ENCODE measurements around the gene PCDHA5.
"Not testable (repeated sequence)": the region's sequence is repeated elsewhere in the genome, so short reads cannot be mapped to it uniquely, and the experiment has no call there.

The PCDHA5 gene

DNA sequence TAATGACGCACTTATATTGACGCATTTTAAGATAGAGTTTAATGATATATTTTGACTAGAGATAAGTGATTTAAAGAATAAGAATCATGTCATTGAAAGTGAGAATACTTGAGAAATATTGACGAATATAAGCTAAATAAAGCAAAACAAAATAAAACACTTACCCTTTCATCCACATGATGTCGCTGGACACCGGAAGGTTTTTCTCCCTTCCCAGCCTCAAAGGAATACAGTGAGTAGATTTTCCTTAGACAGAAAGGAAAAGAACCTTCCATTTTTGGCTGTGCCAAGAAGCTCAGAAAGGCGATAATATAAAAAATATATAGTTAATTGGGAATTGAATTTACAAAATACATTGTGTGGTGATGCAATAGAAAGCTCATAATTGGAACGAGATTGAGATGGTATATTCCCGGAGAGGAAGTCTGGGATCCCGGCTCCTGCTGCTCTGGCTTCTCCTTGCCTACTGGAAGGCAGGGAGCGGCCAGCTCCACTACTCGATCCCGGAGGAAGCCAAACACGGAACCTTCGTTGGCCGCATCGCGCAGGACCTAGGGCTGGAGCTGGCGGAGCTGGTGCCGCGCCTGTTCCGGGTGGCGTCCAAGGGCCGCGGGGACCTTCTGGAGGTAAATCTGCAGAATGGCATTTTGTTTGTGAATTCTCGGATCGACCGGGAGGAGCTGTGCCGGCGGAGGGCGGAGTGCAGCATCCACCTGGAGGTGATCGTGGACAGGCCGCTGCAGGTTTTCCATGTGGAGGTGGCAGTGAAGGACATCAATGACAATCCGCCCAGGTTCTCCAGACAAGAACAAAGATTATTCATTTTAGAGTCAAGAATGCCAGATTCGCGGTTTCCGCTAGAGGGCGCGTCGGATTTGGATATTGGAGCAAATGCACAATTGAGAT is at the start of gene PCDHA5:
TSS of gene PCDHA5 (plus strand) at position 239 of the 906 bp plus-strand sequence.
- DNase-seq: no peak

DNA sequence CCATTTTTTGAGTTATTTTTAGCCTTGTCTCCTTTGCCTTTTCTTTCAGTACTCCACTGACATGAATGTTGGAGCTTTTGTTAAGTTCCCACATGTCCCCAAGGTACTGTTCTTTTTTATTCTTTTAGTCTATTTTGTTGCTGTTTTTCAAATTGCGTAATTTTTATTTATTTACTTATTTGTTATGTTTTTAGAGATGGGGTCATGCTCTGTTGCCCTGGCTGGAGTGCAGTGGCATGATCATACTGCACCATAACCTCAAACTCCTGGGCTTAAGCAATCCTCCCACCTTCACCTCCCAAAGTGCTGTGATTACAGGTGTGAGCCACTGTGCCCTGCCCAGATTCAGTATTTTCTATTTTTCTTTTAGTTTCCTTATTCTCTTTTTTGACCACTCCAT is 40.9 kb upstream of the PCDHA5 start:
- DNase-seq: no peak

- peak; percentile 30 for DNase-seq
Observed at GRCh38 chr5:140785905-140786686, 35.3 kb upstream of the PCDHA5 start, which contains the start of gene PCDHA1. PCDHA1 (plus strand) TSS chr5:140786140.

DNA sequence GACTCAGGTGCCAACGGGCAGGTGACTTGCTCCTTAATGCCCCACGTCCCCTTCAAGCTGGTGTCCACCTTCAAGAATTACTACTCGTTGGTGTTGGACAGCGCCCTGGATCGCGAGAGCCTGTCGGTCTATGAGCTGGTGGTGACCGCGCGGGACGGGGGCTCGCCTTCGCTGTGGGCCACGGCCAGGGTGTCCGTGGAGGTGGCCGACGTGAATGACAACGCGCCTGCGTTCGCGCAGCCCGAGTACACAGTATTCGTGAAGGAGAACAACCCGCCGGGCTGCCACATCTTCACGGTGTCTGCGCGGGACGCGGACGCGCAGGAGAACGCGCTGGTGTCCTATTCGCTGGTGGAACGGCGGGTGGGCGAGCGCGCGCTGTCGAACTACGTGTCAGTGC is 34.0 kb upstream of the PCDHA5 start:
- not testable (repeated sequence) for DNase-seq

DNA sequence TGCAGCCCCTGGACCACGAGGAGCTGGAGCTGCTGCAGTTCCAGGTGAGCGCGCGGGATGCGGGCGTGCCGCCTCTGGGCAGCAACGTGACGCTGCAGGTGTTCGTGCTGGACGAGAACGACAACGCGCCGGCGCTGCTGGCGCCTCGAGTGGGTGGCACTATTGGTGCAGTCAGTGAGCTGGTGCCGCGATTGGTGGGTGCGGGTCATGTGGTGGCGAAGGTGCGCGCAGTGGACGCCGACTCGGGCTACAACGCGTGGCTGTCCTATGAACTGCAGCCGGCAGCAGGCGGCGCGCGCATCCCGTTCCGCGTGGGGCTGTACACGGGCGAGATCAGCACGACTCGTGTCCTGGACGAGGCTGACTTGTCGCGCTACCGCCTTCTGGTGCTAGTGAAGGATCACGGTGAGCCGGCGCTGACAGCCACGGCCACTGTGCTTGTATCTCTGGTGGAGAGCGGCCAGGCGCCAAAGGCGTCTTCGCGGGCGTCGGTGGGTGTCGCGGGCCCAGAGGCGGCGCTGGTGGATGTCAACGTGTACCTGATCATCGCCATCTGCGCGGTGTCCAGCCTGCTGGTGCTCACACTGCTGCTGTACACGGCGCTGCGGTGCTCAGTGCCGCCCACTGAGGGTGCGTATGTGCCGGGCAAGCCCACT is 33.4 kb upstream of the PCDHA5 start:
- DNase-seq: not testable (repeated sequence)

GRCh38 chr5:140791089-140791488 is 30.3 kb upstream of the PCDHA5 start:
- no peak for DNase-seq

- peak; percentile 70 for DNase-seq
Observed at GRCh38 chr5:140794595-140795258, 26.7 kb upstream of the PCDHA5 start, which contains the start of gene PCDHA2. PCDHA2 (plus strand) TSS chr5:140794852.

- peak; percentile 61 for DNase-seq
Observed at GRCh38 chr5:140795259-140795641, 26.2 kb upstream of the PCDHA5 start.

DNA sequence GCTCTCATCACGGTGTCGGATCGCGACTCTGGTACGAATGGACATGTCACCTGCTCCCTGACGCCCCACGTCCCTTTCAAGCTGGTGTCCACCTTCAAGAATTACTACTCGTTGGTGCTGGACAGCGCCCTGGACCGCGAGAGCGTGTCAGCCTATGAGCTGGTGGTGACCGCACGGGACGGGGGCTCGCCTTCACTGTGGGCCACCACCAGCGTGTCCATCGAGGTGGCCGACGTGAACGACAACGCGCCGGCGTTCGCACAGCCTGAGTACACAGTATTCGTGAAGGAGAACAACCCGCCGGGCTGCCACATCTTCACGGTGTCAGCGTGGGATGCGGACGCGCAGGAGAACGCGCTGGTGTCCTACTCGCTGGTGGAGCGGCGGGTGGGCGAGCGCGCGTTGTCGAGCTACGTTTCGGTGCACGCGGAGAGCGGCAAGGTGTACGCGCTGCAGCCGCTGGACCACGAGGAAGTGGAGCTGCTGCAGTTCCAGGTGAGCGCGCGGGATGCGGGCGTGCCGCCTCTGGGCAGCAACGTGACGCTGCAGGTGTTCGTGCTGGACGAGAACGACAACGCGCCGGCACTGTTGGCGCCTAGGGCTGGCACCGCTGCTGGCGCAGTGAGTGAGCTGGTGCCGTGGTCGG is 25.2 kb upstream of the PCDHA5 start:
- DNase-seq: not testable (repeated sequence)

DNA sequence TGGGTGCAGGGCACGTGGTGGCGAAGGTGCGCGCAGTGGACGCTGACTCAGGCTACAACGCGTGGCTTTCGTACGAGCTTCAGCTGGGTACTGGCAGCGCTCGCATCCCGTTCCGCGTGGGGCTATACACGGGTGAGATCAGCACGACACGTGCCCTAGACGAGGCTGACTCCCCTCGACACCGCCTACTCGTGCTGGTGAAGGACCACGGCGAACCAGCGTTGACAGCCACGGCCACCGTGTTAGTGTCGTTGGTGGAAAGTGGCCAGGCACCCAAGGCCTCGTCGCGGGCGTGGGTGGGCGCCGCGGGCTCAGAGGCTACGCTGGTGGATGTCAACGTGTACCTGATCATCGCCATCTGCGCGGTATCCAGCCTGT is 24.7 kb upstream of the PCDHA5 start:
- DNase-seq: no peak

DNA sequence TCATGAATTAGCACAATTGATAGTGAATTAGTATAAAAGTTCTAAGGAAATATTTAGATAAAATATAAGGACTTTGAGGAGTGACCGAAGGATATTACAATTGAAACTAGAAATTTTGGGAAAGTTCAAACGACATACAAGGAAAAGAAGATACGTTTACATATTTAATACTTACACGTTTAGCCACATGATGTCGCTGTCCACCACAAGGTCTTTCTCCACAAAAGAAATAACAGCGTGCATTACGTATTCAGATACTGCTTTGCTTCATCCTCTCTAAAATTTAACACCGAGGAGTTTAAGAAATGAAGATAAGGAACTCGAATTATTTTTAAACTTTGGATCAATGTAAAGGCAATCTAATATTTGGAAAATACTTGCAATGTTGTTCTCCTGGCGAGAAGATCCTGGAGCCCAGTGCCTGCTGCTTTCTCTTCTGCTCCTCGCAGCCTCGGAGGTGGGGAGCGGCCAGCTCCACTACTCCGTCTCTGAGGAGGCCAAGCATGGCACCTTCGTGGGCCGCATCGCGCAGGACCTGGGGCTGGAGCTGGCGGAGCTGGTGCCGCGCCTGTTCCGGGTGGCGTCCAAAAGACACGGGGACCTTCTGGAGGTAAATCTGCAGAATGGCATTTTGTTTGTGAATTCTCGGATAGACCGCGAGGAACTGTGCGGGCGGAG is 20.5 kb upstream of the PCDHA5 start, which contains the start of gene PCDHA3:
TSS of gene PCDHA3 (plus strand) at position 242 of the 678 bp plus-strand sequence.
- DNase-seq: peak; percentile 0

DNA sequence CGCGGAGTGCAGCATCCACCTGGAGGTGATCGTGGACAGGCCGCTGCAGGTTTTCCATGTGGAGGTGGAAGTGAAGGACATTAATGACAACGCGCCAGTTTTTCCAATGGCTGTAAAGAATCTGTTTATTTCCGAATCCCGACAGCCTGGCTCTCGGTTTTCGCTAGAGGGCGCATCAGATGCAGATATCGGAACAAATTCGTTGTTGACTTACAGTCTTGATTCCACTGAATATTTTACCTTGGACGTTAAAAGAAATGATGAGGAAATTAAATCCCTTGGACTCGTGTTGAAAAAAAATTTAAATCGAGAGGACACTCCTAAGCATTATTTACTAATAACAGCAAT is 19.9 kb upstream of the PCDHA5 start:
- DNase-seq: no peak

GRCh38 chr5:140802381-140802780 is 19.0 kb upstream of the PCDHA5 start:
- not testable (repeated sequence) for DNase-seq

GRCh38 chr5:140802781-140803271 is 18.6 kb upstream of the PCDHA5 start:
- no peak for DNase-seq

DNA sequence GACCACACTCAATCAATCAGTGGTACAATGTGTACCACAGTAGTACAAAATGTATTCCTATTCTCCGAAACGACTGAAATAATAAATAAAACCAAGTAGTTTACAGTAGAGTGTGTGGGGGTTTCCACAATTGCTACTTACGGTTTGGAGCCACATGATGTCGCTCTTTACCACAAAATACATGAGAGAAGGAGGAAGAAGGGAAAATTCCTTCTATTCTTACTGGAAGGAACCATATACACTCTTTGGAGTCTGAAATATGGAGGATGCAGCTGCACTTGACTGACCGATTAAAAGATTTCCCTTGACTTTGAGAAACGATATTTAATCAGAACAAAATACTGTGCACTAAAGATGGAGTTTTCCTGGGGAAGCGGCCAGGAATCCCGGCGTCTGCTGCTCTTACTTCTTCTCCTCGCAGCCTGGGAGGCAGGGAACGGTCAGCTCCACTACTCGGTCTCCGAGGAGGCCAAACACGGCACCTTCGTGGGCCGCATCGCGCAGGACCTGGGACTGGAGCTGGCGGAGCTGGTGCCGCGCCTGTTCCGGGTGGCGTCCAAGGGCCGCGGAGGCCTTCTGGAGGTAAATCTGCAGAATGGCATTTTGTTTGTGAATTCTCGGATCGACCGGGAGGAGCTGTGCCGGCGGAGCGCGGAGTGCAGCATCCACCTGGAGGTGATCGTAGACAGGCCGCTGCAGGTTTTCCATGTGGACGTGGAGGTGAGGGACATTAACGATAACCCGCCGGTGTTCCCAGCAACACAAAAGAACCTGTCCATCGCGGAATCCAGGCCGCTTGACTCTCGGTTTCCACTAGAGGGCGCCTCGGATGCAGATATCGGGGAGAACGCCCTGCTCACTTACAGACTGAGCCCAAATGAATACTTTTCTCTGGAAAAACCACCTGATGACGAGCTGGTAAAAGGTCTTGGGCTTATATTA is 14.3 kb upstream of the PCDHA5 start, which contains the start of gene PCDHA4:
TSS of gene PCDHA4 (plus strand) at position 235 of the 942 bp plus-strand sequence.
- no peak for DNase-seq

- not testable (repeated sequence) for DNase-seq
Observed at GRCh38 chr5:140808241-140808888, 13.0 kb upstream of the PCDHA5 start.

DNA sequence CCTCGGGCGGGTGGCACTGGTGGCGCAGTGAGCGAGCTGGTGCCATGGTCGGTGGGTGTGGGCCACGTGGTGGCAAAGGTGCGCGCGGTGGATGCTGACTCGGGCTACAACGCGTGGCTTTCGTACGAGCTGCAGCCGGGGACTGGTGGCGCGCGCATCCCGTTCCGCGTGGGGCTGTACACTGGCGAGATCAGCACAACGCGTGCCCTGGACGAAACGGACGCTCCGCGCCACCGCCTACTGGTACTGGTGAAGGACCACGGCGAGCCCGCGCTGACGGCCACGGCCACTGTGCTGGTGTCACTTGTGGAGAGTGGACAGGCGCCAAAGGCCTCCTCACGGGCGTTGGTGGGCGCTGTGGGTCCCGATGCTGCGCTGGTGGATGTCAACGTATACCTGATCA is 12.5 kb upstream of the PCDHA5 start:
- DNase-seq: no peak

DNA sequence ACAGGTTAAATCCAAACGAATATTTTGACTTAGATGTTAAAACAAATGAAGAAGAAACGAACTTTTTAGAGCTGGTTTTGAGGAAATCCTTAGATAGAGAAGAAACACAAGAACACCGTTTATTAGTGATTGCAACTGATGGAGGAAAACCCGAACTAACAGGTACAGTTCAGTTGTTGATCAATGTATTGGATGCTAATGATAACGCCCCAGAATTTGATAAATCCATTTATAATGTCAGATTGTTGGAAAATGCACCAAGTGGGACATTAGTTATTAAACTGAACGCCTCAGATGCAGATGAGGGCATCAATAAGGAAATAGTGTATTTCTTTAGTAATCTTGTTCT is 842 bp downstream of the PCDHA5 start:
- no peak for DNase-seq

DNA sequence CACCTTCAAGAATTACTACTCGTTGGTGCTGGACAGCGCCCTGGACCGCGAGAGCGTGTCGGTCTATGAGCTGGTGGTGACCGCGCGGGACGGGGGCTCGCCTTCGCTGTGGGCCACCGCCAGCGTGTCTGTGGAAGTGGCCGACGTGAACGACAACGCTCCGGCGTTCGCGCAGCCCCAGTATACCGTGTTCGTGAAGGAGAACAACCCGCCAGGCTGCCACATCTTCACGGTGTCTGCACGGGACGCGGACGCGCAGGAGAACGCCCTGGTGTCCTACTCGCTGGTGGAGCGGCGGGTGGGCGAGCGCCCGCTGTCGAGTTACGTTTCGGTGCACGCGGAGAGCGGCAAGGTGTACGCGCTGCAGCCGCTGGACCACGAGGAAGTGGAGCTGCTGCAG is 1.6 kb downstream of the PCDHA5 start:
- not testable (repeated sequence) for DNase-seq

GRCh38 chr5:140823475-140823874 is 2.1 kb downstream of the PCDHA5 start:
- DNase-seq: no peak

Data from NCI-H82 (cell line).